ENCODE data around the gene SNRPD2. TPM values are rescaled to one million over a fixed set of nuclear protein-coding genes. Genes with fewer than 3 reads are reported as not detected.

SNRPD2 gene
- total and polyA plus RNA-seq, 8 donors = 276 to 392 (median 334) TPM

- intact Hi-C loops (cut with DNase I) = no loop called here
- no peak for TF ChIP-seq CTCF (IDR thresholded peaks at IDR 0.05)
Observed at GRCh38 chr19:45682908-45683307, 8.8 kb downstream of the SNRPD2 start.

GRCh38 chr19:45682117-45682516, 9.6 kb downstream of the SNRPD2 start:
- Histone ChIP-seq H3K27me3 (peaks cover 11 to 27% of the 10 kb centered on the region in 2 donors), H3K4me1 (peaks cover 8 to 26% of the 10 kb centered on the region in 2 donors), H3K27ac (peak overlapping the region; percentile 67 to 70), H3K4me3 (no peak overlapping the region), H3K9me3 (no peaks in the 10 kb centered on the region), H3K36me3 (peaks cover 0 to 37% of the 10 kb centered on the region in 2 donors)
- no peak for DNase-seq
- intact Hi-C loops (cut with DNase I) = no loop called here
- no peak for TF ChIP-seq CTCF (IDR thresholded peaks at IDR 0.05)
- ATAC-seq = no peak

More at GRCh38 chr19:45682908-45683307, 8.8 kb downstream of the SNRPD2 start:
- Histone ChIP-seq H3K4me1 (peaks cover 2 to 19% of the 10 kb centered on the region in 2 donors), H3K27me3 (peaks cover 4 to 19% of the 10 kb centered on the region in 2 donors), H3K27ac (no peak overlapping the region), H3K9me3 (no peaks in the 10 kb centered on the region), H3K4me3 (no peak overlapping the region), H3K36me3 (peaks cover 0 to 45% of the 10 kb centered on the region in 2 donors)
- ATAC-seq = no peak
- no peak for DNase-seq

- peaks cover 8 to 33% of the 10 kb centered on the region in 2 donors for H3K4me1 ChIP-seq
- intact Hi-C loops (cut with DNase I) = no loop called here
- peak overlapping the region; percentile 67 to 70 for H3K27ac ChIP-seq
- peaks cover 0 to 31% of the 10 kb centered on the region in 2 donors for H3K36me3 ChIP-seq
- DNase-seq (peak in 3 of 4 donors; percentile 82 to 99 (median 87)), ATAC-seq (peak; percentile 84)
- peak; percentile 98 for TF ChIP-seq CTCF (IDR thresholded peaks at IDR 0.05)
- H3K9me3 ChIP-seq = no peaks in the 10 kb centered on the region
- peaks cover 17 to 33% of the 10 kb centered on the region in 2 donors for H3K27me3 ChIP-seq
- peak overlapping the region; percentile 24 to 34 for H3K4me3 ChIP-seq
Observed at GRCh38 chr19:45681391-45682015, 10.2 kb downstream of the SNRPD2 start.

- TF ChIP-seq CTCF (IDR thresholded peaks at IDR 0.05) = no peak
- no peaks in the 10 kb centered on the region for H3K36me3 ChIP-seq
- H3K4me3 ChIP-seq = peak overlapping the region; percentile 25 to 34
- no peaks in the 10 kb centered on the region for H3K9me3 ChIP-seq
- H3K27me3 ChIP-seq = peaks cover 17 to 70% of the 10 kb centered on the region in 2 donors
- H3K27ac ChIP-seq = peak overlapping the region in 1 of 2 donors; percentile 51
- DNase-seq (peak in 3 of 4 donors; percentile 87 to 91 (median 91)), ATAC-seq (peak; percentile 90)
- intact Hi-C loops (cut with DNase I) = no loop called here
- peaks cover 8 to 40% of the 10 kb centered on the region in 2 donors for H3K4me1 ChIP-seq
Observed at GRCh38 chr19:45677351-45678230, 14.2 kb downstream of the SNRPD2 start.

GRCh38 chr19:45676851-45677263, 14.9 kb downstream of the SNRPD2 start:
- ATAC-seq = peak; percentile 18
- Histone ChIP-seq H3K9me3 (no peaks in the 10 kb centered on the region), H3K36me3 (no peaks in the 10 kb centered on the region), H3K27ac (peak overlapping the region in 1 of 2 donors; percentile 51), H3K4me3 (peak overlapping the region; percentile 25 to 34), H3K4me1 (peaks cover 8 to 37% of the 10 kb centered on the region in 2 donors), H3K27me3 (peaks cover 17 to 76% of the 10 kb centered on the region in 2 donors)
- TF ChIP-seq CTCF (IDR thresholded peaks at IDR 0.05) = no peak
- intact Hi-C loops (cut with DNase I) = no loop called here
- DNase-seq = peak in 2 of 4 donors; percentile 44 to 76

Measured in left lung (tissue), 10 donors.